Left lung (tissue), 10 donors: ENCODE data around the gene MAP3K5. TPM values are rescaled to one million over a fixed set of nuclear protein-coding genes. Genes with fewer than 3 reads are reported as not detected.

Experiments used
- ATAC-seq: fragments of 200-7000 bp; cut with Tn5 transposase; one replicate; pipeline ENCODE4 v1.9.1; 2020; ENCODE audit warnings: moderate library complexity
- DNase-seq, 4 donors: peaks; one replicate each; pipeline ENCODE4 v3.0.0-alpha.2; 2013 to 2020
- H3K27ac ChIP-seq, 2 donors: fragments of 200-600 bp; sonication (generic) in 1 of 2; one replicate each; pipeline versions ENCODE4 v1.5.0 to v1.8.0; 2020 to 2021
- H3K27me3 ChIP-seq, 2 donors: fragments of 200-600 bp; sonication (generic) in 1 of 2; one replicate each; pipeline versions ENCODE4 v1.5.0 to v1.8.0; 2020 to 2021
- H3K36me3 ChIP-seq, 2 donors: fragments of 200-600 bp; sonication (generic) in 1 of 2; one replicate each; pipeline versions ENCODE4 v1.5.0 to v1.8.0; 2020 to 2021
- H3K4me1 ChIP-seq, 2 donors: fragments of 200-600 bp; one replicate each; pipeline ENCODE4 v1.8.0; 2021
- H3K4me3 ChIP-seq, 2 donors: fragments of 200-600 bp; sonication (generic) in 1 of 2; one replicate each; pipeline versions ENCODE4 v1.5.0 to v1.8.0; 2020 to 2021; ENCODE audit warnings: mild to moderate bottlenecking in 1 of 2
- H3K9me3 ChIP-seq, 2 donors: fragments of 200-600 bp; sonication (generic) in 1 of 2; one replicate each; pipeline versions ENCODE4 v1.5.0 to v1.8.0; 2020 to 2021
- CTCF ChIP-seq, 2 donors: fragments of 200-600 bp; sonication (generic) in 1 of 2; IDR thresholded peaks; one replicate each; pipeline versions ENCODE4 v1.5.0 to v1.8.0; 2021; ENCODE audit warnings: antibody characterized with exemption in 2 of 2
- intact Hi-C, 2 donors: fragments of 100-400 bp; cut with DNase I; formaldehyde crosslinking; loops; one replicate each; pipeline versions ENCODE4 v1.11.2 to v1.14.2; 2022
- polyA plus RNA-seq, 6 donors: library from polyadenylated mRNA; unstranded; fragments of 120-200 nt; gene quantifications; one replicate each; pipeline ENCODE4 v1.2.1, GENCODE V29; 2013; ENCODE audit not compliant: insufficient read length in 6 of 6
- total RNA-seq, 2 donors: library from RNA; stranded (reverse); fragmentation: NEBNext Ultra II Directional; extraction: Animal tissue kit (Norgen Biotek cat#: 25700); gene quantifications; one replicate each; pipeline ENCODE4 v1.2.1, GENCODE V29; 2021
- donor health status: DM: no; HTN: yes; CAD: no.
- donor health status: DM: no; HTN: no; CAD: no.

The MAP3K5 gene
- total and polyA plus RNA-seq, 8 donors = 6.3 to 27.7 (median 7.2) TPM

DNA sequence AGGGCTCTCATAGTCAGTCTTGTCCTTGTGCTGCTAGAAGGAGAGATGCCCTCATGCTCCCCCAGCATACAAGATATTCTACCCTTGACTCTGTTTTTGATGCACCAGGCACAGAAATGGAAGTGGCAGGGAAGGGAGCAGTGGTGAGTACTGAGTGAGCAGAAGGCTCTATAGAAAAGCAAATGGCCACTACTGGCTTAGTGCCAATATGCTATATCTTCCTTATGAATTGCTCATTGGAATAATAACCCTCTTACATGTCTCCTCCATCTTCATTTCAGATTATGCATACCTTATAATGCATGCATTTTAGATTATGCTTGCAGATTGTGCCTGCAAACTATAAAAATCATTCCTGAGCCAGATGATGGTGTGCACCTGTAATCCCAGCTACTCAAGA lies 82.8 kb downstream of the MAP3K5 start:
- ATAC-seq (no peak), DNase-seq (no peak)
- no peaks in the 10 kb centered on the region for H3K9me3 ChIP-seq
- no peaks in the 10 kb centered on the region for H3K27me3 ChIP-seq
- no peak overlapping the region for H3K4me3 ChIP-seq
- intact Hi-C loops = no loop called here
- TF ChIP-seq CTCF (IDR thresholded peaks at IDR 0.05) = no peak
- H3K36me3 ChIP-seq = no peaks in the 10 kb centered on the region
- H3K4me1 ChIP-seq = no peaks in the 10 kb centered on the region
- H3K27ac ChIP-seq = no peak overlapping the region

DNA sequence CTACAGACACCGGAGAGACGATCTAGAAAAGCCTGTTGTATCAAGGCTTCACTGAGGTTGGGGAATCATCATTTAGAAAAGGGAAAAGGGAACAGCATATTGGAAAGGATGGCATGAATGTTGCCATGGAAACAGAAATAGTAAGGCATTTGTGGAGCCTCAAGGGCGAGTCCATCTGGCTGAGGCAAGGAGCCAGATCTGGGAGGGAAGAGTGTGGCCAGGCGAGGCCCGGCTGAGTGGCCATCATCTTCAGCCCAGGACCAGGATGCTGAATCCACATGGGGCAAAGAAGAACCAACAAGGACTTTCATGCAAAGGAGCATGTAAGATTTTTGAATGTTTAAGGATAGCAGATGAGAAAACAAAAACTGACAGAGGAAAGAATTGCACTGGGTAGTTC lies 85.8 kb downstream of the MAP3K5 start:
- Histone ChIP-seq H3K36me3 (no peaks in the 10 kb centered on the region), H3K4me1 (peaks cover 0 to 10% of the 10 kb centered on the region in 2 donors), H3K27me3 (no peaks in the 10 kb centered on the region), H3K4me3 (no peak overlapping the region), H3K27ac (no peak overlapping the region), H3K9me3 (no peaks in the 10 kb centered on the region)
- DNase-seq (no peak), ATAC-seq (no peak)
- TF ChIP-seq CTCF (IDR thresholded peaks at IDR 0.05) = no peak
- intact Hi-C loops = no loop called here

DNA sequence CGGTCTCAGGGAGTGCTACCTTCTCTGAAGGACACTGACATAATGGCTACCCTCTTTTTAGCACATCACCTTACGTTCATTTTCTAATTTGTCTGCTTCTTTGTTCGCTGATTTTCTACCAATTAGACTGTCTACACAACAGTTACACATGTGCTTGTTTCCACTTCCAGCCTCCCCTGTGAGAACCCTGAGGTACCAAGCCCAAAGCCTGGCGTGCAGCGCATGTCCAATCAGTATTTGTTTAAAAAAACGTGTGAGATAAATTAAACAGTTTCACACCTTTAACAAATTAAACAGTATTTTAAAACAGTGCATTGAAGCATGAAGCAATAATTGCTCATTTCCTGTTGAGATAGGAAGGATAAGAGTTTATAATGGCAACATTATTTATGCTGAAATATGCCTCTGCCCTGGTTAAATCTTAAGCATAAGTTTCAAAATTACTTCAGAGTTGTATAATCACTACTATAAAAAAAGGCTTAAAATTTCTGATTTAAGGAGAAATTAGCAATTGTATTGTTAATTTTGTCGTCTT lies 88.9 kb downstream of the MAP3K5 start:
- DNase-seq = no peak
- H3K4me1 ChIP-seq = peaks cover 0 to 10% of the 10 kb centered on the region in 2 donors
- intact Hi-C loops = no loop called here
- H3K36me3 ChIP-seq = no peaks in the 10 kb centered on the region
- H3K9me3 ChIP-seq = no peaks in the 10 kb centered on the region
- no peaks in the 10 kb centered on the region for H3K27me3 ChIP-seq
- H3K4me3 ChIP-seq = no peak overlapping the region
- H3K27ac ChIP-seq = no peak overlapping the region
- ATAC-seq = no peak
- TF ChIP-seq CTCF (IDR thresholded peaks at IDR 0.05) = no peak

DNA sequence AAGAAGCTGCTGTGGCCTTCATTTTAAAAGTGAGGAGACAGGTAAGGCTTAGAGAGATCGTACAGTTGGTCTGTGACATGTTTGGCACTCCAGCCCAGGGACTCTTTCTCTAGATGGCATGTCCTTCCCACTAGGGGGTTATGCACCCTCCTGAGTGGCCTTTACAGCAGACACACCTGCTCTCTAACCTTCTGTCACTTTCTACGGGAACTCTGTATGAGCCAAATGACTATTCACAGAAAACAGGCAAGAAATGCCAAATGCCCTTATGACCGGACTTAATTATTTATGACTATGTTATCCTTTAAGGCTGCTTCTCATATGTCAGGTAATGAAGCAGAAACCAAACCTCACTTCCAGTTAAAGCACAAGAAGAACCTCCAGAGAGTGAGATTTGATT lies 91.2 kb downstream of the MAP3K5 start:
- no peaks in the 10 kb centered on the region for H3K36me3 ChIP-seq
- H3K27ac ChIP-seq = no peak overlapping the region
- H3K4me1 ChIP-seq = peaks cover 0 to 19% of the 10 kb centered on the region in 2 donors
- H3K4me3 ChIP-seq = no peak overlapping the region
- TF ChIP-seq CTCF (IDR thresholded peaks at IDR 0.05) = no peak
- no peaks in the 10 kb centered on the region for H3K27me3 ChIP-seq
- DNase-seq = no peak
- ATAC-seq = peak; percentile 25
- intact Hi-C loops = no loop called here
- no peaks in the 10 kb centered on the region for H3K9me3 ChIP-seq

- Histone ChIP-seq H3K4me1 (peaks cover 0 to 32% of the 10 kb centered on the region in 2 donors), H3K27ac (no peak overlapping the region), H3K36me3 (peaks cover 0 to 4% of the 10 kb centered on the region in 2 donors), H3K9me3 (no peaks in the 10 kb centered on the region), H3K4me3 (no peak overlapping the region), H3K27me3 (no peaks in the 10 kb centered on the region)
- ATAC-seq = no peak
- TF ChIP-seq CTCF (IDR thresholded peaks at IDR 0.05) = no peak
- no peak for DNase-seq
- intact Hi-C loops = no loop called here
Measured at GRCh38 chr6:136699358-136699757, 92.9 kb downstream of the MAP3K5 start.
